OCI-LY7 (cell line): ENCODE measurements around the gene EXTL1. TPM values are rescaled to one million over a fixed set of nuclear protein-coding genes. Genes with fewer than 3 reads are reported as not detected.

Experiments used
- BruUV-seq: library from RNA; stranded (reverse); fragments of 400-500 nt; replicated peaks from 2 replicates; lab custom pipeline; 2021; lab: Mats Ljungman, UMichigan
- CTCF ChIA-PET: fragments of 300-600 bp; sonication (Branson Sonifier 250); formaldehyde crosslinking; loops from one replicate; lab custom pipeline; 2022; ENCODE audit warnings: antibody characterized with exemption; ENCODE audit not compliant: unreplicated experiment; lab: Charles Lee
- POLR2A ChIA-PET: fragments of 300-600 bp; sonication (Branson Sonifier 250); formaldehyde crosslinking; loops from one replicate; lab custom pipeline; 2022; ENCODE audit warnings: antibody characterized with exemption; lab: Charles Lee
- DNase-seq: peaks from one replicate; pipeline ENCODE4 v3.0.0-alpha.2; 2015; ENCODE audit warnings: low spot score
- H2AFZ ChIP-seq: fragments of 200-600 bp; sonication (generic), shearing (Covaris generic); 2 replicates; pipeline ENCODE4 v1.6.1; 2014; ENCODE audit warnings: mild to moderate bottlenecking, antibody characterized with exemption, low read length, moderate library complexity
- H3K27ac ChIP-seq: fragments of 200-600 bp; sonication (generic); 2 replicates; pipeline ENCODE4 v1.5.1; 2014; ENCODE audit warnings: mixed run types, low read depth, mild to moderate bottlenecking, moderate library complexity, low read length, inconsistent platforms; ENCODE audit not compliant: poor library complexity, severe bottlenecking
- H3K36me3 ChIP-seq: fragments of 200-600 bp; sonication (generic); 2 replicates; pipeline ENCODE4 v1.6.1; 2014; ENCODE audit warnings: mild to moderate bottlenecking, antibody characterized with exemption, low read length, moderate library complexity, mixed read lengths; ENCODE audit not compliant: insufficient read depth
- H3K4me1 ChIP-seq: fragments of 200-600 bp; sonication (generic); 2 replicates; pipeline ENCODE4 v1.5.1; 2014; ENCODE audit warnings: mild to moderate bottlenecking, low read length; ENCODE audit not compliant: insufficient read depth, poor library complexity, severe bottlenecking
- H3K4me2 ChIP-seq: fragments of 200-600 bp; sonication (generic); 2 replicates; pipeline ENCODE4 v1.6.1; 2014; ENCODE audit warnings: mild to moderate bottlenecking, low read length
- H3K4me3 ChIP-seq: fragments of 200-600 bp; sonication (generic); 2 replicates; pipeline ENCODE4 v1.5.1; 2014; ENCODE audit warnings: mild to moderate bottlenecking, low read depth, low read length; ENCODE audit not compliant: poor library complexity, severe bottlenecking
- H3K79me2 ChIP-seq: fragments of 200-600 bp; sonication (generic); 2 replicates; pipeline ENCODE4 v1.6.1; 2016; ENCODE audit warnings: low read depth, mild to moderate bottlenecking, low read length, moderate library complexity, mixed read lengths; ENCODE audit not compliant: insufficient read depth
- H3K9me2 ChIP-seq: fragments of 200-600 bp; sonication (generic); 2 replicates; pipeline ENCODE4 v1.6.1; 2016; ENCODE audit warnings: mild to moderate bottlenecking, low read length, mixed read lengths; ENCODE audit not compliant: insufficient read depth
- H3K9me3 ChIP-seq: fragments of 200-600 bp; sonication (generic); 2 replicates; pipeline ENCODE4 v1.6.1; 2014; ENCODE audit warnings: mild to moderate bottlenecking, mixed run types, low read length, mixed read lengths
- H4K20me1 ChIP-seq: fragments of 200-600 bp; sonication (generic); 2 replicates; pipeline ENCODE4 v1.6.1; 2014; ENCODE audit warnings: mild to moderate bottlenecking, antibody characterized with exemption, low read length, moderate library complexity, mixed read lengths; ENCODE audit not compliant: insufficient read depth
- EZH2phosphoT487 ChIP-seq: fragments of 200-600 bp; sonication (generic); IDR thresholded peaks from 2 replicates; pipeline ENCODE4 v1.6.1; 2018; ENCODE audit warnings: low read depth, borderline replicate concordance, mild to moderate bottlenecking, mixed run types, antibody characterized with exemption, low read length, moderate library complexity, mixed read lengths
- intact Hi-C: fragments of 100-400 bp; cut with micrococcal nuclease; formaldehyde crosslinking; loops from one replicate; pipeline ENCODE4 v1.10.0; 2022; ENCODE audit not compliant: unreplicated experiment
- total RNA-seq, 2 experiments: library from RNA; depleted of rRNA in 1 of 2; stranded (reverse); fragments of >200 nt in 1 of 2; shearing (Covaris generic) in 1 of 2; gene quantifications; 2 replicates each; pipeline ENCODE4 v1.2.3, GENCODE V29; 2014 to 2022
- TF ChIP-seq, protein P1 (sequence below): fragments of 200-600 bp; sonication (generic); conservative IDR thresholded peaks from 2 replicates; pipeline ENCODE4 v1.5.1; 2014; ENCODE audit warnings: mild to moderate bottlenecking, antibody characterized with exemption, low read length, moderate library complexity, mixed read lengths

The EXTL1 gene
- total RNA-seq, 2 experiments from 2014 or later = 0.67 TPM; not detected in 1

DNA sequence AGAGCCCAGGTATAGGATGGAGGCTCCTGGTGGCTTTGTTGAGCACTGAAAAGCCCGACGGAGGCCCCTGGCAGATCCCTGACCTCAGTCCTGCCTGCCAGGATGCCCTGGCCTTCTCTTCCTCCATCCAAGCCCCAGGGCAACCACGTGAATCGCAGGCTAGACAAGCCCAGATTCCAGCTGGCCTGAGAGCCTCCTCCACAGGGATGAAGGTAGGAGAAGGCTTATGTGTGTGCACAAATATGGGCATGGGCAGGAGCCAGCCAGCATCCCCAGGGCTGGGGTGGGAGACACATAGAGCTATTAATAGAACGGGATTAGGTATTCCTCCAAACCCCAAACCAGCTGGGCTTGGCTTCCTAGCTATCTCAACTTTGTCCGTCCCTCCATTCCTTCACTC lies 4.0 kb upstream of the EXTL1 start:
- POLR2A ChIA-PET = interaction anchor here (1.0 kb wide), 1 partner anchor 20 kb away, joined by 3 read pairs; the partner anchor contains the start of gene PAFAH2
- DNase-seq = no peak

DNA sequence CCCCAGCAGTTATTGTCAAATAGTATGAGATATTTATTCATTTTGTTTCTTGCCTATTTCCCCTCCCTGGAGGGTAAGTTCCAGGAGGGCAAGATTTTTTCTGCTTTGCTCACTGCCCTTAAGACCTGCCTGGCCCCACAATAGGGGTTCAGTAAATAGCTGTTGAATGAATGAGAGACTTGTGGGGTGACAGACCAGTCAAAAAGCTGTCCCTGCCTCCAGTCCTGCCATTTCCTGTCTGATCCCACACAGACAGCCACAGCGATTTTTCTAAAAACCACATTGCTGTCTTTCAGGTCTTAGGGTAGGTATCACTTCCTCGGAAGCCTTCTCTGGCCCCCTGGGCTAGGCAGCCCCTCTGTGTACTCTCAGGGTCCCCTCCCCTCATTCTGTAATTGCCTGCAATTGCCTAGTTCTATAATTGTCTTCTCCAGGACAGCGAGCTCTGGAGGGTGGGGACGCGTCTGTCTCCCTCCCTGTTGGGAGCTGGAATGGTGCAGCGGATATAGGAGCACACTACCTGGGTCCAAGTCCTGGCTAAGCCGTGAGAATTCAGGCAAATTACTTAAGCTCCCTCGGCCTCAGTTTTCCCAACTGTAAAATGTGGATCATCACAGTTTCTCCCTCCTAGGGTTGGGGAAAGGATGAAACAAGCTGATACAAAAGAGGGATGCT lies 1.8 kb upstream of the EXTL1 start:
- DNase-seq = no peak
- H3K4me2 ChIP-seq = no peak overlapping the region
- no peaks in the 10 kb centered on the region for H3K36me3 ChIP-seq
- TF ChIP-seq, protein P1, sequence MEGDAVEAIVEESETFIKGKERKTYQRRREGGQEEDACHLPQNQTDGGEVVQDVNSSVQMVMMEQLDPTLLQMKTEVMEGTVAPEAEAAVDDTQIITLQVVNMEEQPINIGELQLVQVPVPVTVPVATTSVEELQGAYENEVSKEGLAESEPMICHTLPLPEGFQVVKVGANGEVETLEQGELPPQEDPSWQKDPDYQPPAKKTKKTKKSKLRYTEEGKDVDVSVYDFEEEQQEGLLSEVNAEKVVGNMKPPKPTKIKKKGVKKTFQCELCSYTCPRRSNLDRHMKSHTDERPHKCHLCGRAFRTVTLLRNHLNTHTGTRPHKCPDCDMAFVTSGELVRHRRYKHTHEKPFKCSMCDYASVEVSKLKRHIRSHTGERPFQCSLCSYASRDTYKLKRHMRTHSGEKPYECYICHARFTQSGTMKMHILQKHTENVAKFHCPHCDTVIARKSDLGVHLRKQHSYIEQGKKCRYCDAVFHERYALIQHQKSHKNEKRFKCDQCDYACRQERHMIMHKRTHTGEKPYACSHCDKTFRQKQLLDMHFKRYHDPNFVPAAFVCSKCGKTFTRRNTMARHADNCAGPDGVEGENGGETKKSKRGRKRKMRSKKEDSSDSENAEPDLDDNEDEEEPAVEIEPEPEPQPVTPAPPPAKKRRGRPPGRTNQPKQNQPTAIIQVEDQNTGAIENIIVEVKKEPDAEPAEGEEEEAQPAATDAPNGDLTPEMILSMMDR = no peak
- no peak for TF ChIP-seq EZH2phosphoT487
- H3K9me2 ChIP-seq = no peaks in the 10 kb centered on the region
- H4K20me1 ChIP-seq = no peaks in the 10 kb centered on the region
- no TSS peak for BruUV-seq
- CTCF ChIA-PET = interaction anchor here (0.5 kb wide), 1 partner anchor 17 kb away, joined by 4 read pairs; no protein-coding TSS in a partner anchor
- H2AFZ ChIP-seq = no peak overlapping the region
- no peak overlapping the region for H3K27ac ChIP-seq
- H3K4me3 ChIP-seq = no peak overlapping the region
- intact Hi-C loops = no loop called here
- POLR2A ChIA-PET = no interaction called here
- H3K79me2 ChIP-seq = no peaks in the 10 kb centered on the region
- no peaks in the 10 kb centered on the region for H3K9me3 ChIP-seq
- peaks cover 4% of the 10 kb centered on the region for H3K4me1 ChIP-seq

More for the DNA sequence above, 4.0 kb upstream of the EXTL1 start:
- no TSS peak for BruUV-seq
- Histone ChIP-seq H3K4me3 (no peak overlapping the region), H2AFZ (no peak overlapping the region), H3K9me3 (no peaks in the 10 kb centered on the region), H3K27ac (no peak overlapping the region), H3K4me1 (peaks cover 4% of the 10 kb centered on the region), H4K20me1 (no peaks in the 10 kb centered on the region), H3K9me2 (no peaks in the 10 kb centered on the region), H3K79me2 (no peaks in the 10 kb centered on the region), H3K36me3 (no peaks in the 10 kb centered on the region), H3K4me2 (no peak overlapping the region)
- intact Hi-C loops = no loop called here
- CTCF ChIA-PET = no interaction called here
- TF ChIP-seq EZH2phosphoT487 = no peak
- TF ChIP-seq, protein P1 = no peak

- BruUV-seq = no TSS peak
- H3K36me3 ChIP-seq = no peaks in the 10 kb centered on the region
- DNase-seq = no peak
- H3K4me3 ChIP-seq = no peak overlapping the region
- H3K4me1 ChIP-seq = peaks cover 4% of the 10 kb centered on the region
- TF ChIP-seq EZH2phosphoT487 = no peak
- TF ChIP-seq, protein P1 = no peak
- no peaks in the 10 kb centered on the region for H3K79me2 ChIP-seq
- intact Hi-C loops = no loop called here
- H3K9me2 ChIP-seq = no peaks in the 10 kb centered on the region
- no peak overlapping the region for H2AFZ ChIP-seq
- no peaks in the 10 kb centered on the region for H3K9me3 ChIP-seq
- H4K20me1 ChIP-seq = no peaks in the 10 kb centered on the region
- ChIA-PET POLR2A (no interaction called here), CTCF (interaction anchor here (0.5 kb wide), 1 partner anchor 16 kb away, joined by 4 read pairs; no protein-coding TSS in a partner anchor)
- no peak overlapping the region for H3K4me2 ChIP-seq
- H3K27ac ChIP-seq = no peak overlapping the region
Observed at GRCh38 chr1:26020330-26020768, 1.2 kb upstream of the EXTL1 start.
